ENCODE results near the gene AGR3. TPM values are rescaled to one million over a fixed set of nuclear protein-coding genes. Genes with fewer than 3 reads are reported as not detected.

AGR3 gene
- total and polyA plus RNA-seq, 4 donors: not detected

DNA sequence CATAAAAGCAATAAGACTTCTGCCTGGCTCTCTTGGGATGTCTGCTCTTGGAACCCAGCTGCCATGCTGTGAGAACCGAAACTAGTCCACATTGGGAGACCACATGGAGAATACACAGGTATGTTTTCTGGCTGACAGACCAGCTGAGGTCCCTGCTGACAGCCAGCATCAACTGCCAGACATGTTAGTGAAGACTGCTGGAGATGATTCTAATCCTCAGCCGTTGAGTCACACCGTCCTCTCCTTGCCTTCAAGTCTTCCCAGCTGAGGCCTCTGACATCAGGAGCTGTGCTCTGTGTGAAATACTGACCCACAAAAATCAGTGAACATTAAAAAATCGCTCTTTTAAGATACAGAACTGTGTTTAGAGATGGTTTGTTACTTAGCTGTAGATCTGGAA is 40.1 kb downstream of the AGR3 start:
- no peak for DNase-seq (ENCODE audit: low spot score)
- Histone ChIP-seq H3K27ac (ENCODE audit: low read depth in 1 of 2, low read length in 2 of 2) (no peak overlapping the region), H3K9ac (ENCODE audit: low read depth in 1 of 2, low read length in 2 of 2) (no peak overlapping the region), H3K36me3 (ENCODE audit: control insufficient read depth in 4 of 4, insufficient read depth in 3 of 4, low read depth in 1 of 4, low read length in 3 of 4) (no peaks in the 10 kb centered on the region), H3K4me1 (ENCODE audit: control insufficient read depth in 4 of 4, insufficient read depth in 4 of 4, low read length in 3 of 4) (no peaks in the 10 kb centered on the region), H3K4me3 (ENCODE audit: low read depth in 1 of 3, low read length in 3 of 3) (no peak overlapping the region), H3K27me3 (ENCODE audit: control insufficient read depth in 4 of 4, insufficient read depth in 4 of 4, low read length in 3 of 4) (no peaks in the 10 kb centered on the region), H3K9me3 (ENCODE audit: control insufficient read depth in 4 of 4, low read length in 3 of 4) (no peaks in the 10 kb centered on the region)
- TF ChIP-seq, protein P1, sequence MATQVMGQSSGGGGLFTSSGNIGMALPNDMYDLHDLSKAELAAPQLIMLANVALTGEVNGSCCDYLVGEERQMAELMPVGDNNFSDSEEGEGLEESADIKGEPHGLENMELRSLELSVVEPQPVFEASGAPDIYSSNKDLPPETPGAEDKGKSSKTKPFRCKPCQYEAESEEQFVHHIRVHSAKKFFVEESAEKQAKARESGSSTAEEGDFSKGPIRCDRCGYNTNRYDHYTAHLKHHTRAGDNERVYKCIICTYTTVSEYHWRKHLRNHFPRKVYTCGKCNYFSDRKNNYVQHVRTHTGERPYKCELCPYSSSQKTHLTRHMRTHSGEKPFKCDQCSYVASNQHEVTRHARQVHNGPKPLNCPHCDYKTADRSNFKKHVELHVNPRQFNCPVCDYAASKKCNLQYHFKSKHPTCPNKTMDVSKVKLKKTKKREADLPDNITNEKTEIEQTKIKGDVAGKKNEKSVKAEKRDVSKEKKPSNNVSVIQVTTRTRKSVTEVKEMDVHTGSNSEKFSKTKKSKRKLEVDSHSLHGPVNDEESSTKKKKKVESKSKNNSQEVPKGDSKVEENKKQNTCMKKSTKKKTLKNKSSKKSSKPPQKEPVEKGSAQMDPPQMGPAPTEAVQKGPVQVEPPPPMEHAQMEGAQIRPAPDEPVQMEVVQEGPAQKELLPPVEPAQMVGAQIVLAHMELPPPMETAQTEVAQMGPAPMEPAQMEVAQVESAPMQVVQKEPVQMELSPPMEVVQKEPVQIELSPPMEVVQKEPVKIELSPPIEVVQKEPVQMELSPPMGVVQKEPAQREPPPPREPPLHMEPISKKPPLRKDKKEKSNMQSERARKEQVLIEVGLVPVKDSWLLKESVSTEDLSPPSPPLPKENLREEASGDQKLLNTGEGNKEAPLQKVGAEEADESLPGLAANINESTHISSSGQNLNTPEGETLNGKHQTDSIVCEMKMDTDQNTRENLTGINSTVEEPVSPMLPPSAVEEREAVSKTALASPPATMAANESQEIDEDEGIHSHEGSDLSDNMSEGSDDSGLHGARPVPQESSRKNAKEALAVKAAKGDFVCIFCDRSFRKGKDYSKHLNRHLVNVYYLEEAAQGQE (IDR thresholded peaks at IDR 0.05): no peak
- TF ChIP-seq GABPA (IDR thresholded peaks at IDR 0.05 in 1 of 2, conservative IDR thresholded peaks at IDR 0.05 in 1 of 2) (no peak), HNF4G (IDR thresholded peaks at IDR 0.05) (no peak), FOXA1 (IDR thresholded peaks at IDR 0.05) (no peak), FOXA2 (IDR thresholded peaks at IDR 0.05) (no peak), EGR1 (IDR thresholded peaks at IDR 0.05; ENCODE audit: low read depth in 2 of 2) (no peak), YY1 (IDR thresholded peaks at IDR 0.05) (no peak), NR2F2 (IDR thresholded peaks at IDR 0.05) (no peak), HNF4A (conservative IDR thresholded peaks at IDR 0.05) (no peak), SP1 (IDR thresholded peaks at IDR 0.05) (no peak), RXRA (IDR thresholded peaks at IDR 0.05) (no peak), TAF1 (conservative IDR thresholded peaks at IDR 0.05) (no peak), RAD21 (IDR thresholded peaks at IDR 0.05) (no peak), JUND (IDR thresholded peaks at IDR 0.05) (no peak)
- TF ChIP-seq, protein P2, sequence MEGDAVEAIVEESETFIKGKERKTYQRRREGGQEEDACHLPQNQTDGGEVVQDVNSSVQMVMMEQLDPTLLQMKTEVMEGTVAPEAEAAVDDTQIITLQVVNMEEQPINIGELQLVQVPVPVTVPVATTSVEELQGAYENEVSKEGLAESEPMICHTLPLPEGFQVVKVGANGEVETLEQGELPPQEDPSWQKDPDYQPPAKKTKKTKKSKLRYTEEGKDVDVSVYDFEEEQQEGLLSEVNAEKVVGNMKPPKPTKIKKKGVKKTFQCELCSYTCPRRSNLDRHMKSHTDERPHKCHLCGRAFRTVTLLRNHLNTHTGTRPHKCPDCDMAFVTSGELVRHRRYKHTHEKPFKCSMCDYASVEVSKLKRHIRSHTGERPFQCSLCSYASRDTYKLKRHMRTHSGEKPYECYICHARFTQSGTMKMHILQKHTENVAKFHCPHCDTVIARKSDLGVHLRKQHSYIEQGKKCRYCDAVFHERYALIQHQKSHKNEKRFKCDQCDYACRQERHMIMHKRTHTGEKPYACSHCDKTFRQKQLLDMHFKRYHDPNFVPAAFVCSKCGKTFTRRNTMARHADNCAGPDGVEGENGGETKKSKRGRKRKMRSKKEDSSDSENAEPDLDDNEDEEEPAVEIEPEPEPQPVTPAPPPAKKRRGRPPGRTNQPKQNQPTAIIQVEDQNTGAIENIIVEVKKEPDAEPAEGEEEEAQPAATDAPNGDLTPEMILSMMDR (IDR thresholded peaks at IDR 0.05; ENCODE audit: low read depth, low read length, missing input control): no peak
- TF ChIP-seq, protein P3, sequence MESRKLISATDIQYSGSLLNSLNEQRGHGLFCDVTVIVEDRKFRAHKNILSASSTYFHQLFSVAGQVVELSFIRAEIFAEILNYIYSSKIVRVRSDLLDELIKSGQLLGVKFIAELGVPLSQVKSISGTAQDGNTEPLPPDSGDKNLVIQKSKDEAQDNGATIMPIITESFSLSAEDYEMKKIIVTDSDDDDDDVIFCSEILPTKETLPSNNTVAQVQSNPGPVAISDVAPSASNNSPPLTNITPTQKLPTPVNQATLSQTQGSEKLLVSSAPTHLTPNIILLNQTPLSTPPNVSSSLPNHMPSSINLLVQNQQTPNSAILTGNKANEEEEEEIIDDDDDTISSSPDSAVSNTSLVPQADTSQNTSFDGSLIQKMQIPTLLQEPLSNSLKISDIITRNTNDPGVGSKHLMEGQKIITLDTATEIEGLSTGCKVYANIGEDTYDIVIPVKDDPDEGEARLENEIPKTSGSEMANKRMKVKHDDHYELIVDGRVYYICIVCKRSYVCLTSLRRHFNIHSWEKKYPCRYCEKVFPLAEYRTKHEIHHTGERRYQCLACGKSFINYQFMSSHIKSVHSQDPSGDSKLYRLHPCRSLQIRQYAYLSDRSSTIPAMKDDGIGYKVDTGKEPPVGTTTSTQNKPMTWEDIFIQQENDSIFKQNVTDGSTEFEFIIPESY (IDR thresholded peaks at IDR 0.05): no peak
- TF ChIP-seq, protein P4, sequence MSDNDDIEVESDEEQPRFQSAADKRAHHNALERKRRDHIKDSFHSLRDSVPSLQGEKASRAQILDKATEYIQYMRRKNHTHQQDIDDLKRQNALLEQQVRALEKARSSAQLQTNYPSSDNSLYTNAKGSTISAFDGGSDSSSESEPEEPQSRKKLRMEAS (IDR thresholded peaks at IDR 0.05): no peak
- TF ChIP-seq, protein P5, sequence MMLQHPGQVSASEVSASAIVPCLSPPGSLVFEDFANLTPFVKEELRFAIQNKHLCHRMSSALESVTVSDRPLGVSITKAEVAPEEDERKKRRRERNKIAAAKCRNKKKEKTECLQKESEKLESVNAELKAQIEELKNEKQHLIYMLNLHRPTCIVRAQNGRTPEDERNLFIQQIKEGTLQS (IDR thresholded peaks at IDR 0.05): no peak
- WGBS: 84% methylated on average over 4 of the region's 4 CpGs
